Kidney epithelial cell (primary cell): Measurements from ENCODE around the gene CMTR2. TPM values are rescaled to one million over a fixed set of nuclear protein-coding genes. Genes with fewer than 3 reads are reported as not detected.

Source experiments
- DNase-seq: peaks from one replicate; pipeline ENCODE4 v3.0.0-alpha.2; 2010; ENCODE audit warnings: low read depth
- H3K27me3 ChIP-seq: 2 replicates; pipeline ENCODE4 v1.6.0; 2011; ENCODE audit warnings: low read length; ENCODE audit not compliant: control insufficient read depth, insufficient read depth
- H3K36me3 ChIP-seq: 2 replicates; pipeline ENCODE4 v1.5.1; 2011; ENCODE audit warnings: low read length; ENCODE audit not compliant: control insufficient read depth, insufficient read depth
- H3K4me3 ChIP-seq: 2 replicates; pipeline ENCODE4 v1.5.1; 2011; ENCODE audit warnings: low read depth, mild to moderate bottlenecking, control low read depth, low read length
- total RNA-seq: library from RNA; depleted of rRNA; stranded (reverse); fragments of >200 nt; gene quantifications from 2 replicates; pipeline ENCODE4 v1.2.3, GENCODE V29; 2015
- TF ChIP-seq, protein P1 (sequence below): IDR thresholded peaks from 2 replicates; pipeline ENCODE4 v1.5.1; 2011; ENCODE audit warnings: mild to moderate bottlenecking, moderate library complexity, low read length, control low read depth, inconsistent platforms; ENCODE audit not compliant: insufficient read depth, poor library complexity, severe bottlenecking

Gene CMTR2
- total RNA-seq, 1 donor from 2014 or later: 36.9 TPM

DNA sequence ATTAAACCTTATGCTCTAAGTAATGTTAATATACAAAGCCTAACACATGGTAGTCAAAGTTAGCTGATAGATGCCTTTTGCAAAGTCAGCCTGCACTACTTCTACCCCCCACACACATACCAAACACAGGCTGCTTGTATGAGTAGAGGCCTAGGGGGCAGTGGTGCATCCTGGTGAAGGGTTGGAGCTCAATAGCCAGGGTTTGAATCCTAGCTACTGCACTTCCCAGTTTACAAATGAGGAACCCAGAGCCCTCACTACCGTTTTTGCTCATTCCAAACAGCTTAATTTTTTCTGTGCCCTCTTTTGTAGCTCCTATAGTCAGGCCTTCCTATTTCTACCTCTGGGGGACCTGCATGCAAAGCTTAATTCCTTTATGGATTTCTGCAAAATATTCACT is 39.8 kb downstream of the CMTR2 start:
- TF ChIP-seq, protein P1, sequence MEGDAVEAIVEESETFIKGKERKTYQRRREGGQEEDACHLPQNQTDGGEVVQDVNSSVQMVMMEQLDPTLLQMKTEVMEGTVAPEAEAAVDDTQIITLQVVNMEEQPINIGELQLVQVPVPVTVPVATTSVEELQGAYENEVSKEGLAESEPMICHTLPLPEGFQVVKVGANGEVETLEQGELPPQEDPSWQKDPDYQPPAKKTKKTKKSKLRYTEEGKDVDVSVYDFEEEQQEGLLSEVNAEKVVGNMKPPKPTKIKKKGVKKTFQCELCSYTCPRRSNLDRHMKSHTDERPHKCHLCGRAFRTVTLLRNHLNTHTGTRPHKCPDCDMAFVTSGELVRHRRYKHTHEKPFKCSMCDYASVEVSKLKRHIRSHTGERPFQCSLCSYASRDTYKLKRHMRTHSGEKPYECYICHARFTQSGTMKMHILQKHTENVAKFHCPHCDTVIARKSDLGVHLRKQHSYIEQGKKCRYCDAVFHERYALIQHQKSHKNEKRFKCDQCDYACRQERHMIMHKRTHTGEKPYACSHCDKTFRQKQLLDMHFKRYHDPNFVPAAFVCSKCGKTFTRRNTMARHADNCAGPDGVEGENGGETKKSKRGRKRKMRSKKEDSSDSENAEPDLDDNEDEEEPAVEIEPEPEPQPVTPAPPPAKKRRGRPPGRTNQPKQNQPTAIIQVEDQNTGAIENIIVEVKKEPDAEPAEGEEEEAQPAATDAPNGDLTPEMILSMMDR: no peak
- no peak overlapping the region for H3K4me3 ChIP-seq
- DNase-seq: no peak
- no peaks in the 10 kb centered on the region for H3K27me3 ChIP-seq
- H3K36me3 ChIP-seq: no peaks in the 10 kb centered on the region

DNA sequence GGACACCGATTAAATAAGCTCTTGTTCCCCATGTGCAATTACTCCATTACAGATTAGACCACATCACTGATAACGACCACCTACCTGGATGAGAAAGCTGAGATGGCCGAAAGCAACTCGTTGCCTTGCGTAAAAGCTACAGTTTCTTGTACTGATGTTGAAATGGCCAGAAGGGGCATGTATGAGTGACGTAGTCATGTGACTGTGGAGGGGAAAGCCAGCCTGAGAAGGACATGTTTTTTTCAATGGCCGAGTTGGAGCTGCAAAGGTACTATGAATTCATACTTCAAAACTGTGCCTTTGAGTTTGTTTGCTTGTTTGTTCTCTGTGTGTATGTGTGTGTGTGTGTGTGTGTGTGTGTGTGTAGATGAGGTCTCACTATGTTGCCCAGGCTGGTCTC is 41.7 kb downstream of the CMTR2 start:
- Histone ChIP-seq H3K36me3 (no peaks in the 10 kb centered on the region), H3K27me3 (no peaks in the 10 kb centered on the region), H3K4me3 (no peak overlapping the region)
- no peak for DNase-seq
- TF ChIP-seq, protein P1: no peak

DNA sequence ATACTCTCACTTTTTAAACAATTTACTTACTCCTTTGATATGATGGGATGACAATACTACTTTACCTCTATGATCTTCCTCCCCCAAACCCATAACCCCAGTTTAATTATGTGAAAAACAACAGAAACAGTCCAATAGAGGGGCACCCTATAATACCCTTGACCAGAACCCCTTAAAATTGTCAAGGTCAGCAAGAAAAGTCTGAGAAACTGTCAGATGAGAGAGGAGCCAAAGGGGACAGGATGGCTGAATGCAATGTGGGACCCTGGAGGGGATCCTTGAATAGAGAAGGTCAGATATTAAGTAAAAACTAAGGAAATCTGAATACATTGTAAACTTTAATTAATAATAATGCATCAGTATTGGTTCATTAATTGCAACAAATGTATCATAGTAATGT is 42.9 kb downstream of the CMTR2 start:
- TF ChIP-seq, protein P1: no peak
- no peaks in the 10 kb centered on the region for H3K27me3 ChIP-seq
- no peaks in the 10 kb centered on the region for H3K36me3 ChIP-seq
- DNase-seq: no peak
- no peak overlapping the region for H3K4me3 ChIP-seq

DNA sequence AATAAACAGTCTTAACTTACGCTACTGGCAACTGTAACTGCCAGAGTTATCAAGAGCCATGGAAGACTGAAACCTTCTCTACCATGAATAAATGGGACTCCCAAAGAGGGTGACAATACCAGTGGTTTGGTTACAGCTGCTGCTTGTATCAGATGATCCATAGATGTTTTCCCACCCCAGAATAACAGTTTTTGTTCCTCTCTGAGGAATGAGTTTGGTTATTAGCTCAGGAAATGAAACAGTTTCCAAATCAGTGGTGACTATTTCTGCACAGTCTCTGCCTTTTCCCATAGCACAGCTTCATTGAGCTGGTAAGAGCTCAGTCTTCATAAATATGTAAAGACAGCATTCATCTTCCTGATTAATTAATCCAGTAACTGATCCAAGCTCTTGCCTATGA is 44.7 kb downstream of the CMTR2 start:
- H3K36me3 ChIP-seq: no peaks in the 10 kb centered on the region
- no peaks in the 10 kb centered on the region for H3K27me3 ChIP-seq
- TF ChIP-seq, protein P1: no peak
- DNase-seq: no peak
- H3K4me3 ChIP-seq: no peak overlapping the region

DNA sequence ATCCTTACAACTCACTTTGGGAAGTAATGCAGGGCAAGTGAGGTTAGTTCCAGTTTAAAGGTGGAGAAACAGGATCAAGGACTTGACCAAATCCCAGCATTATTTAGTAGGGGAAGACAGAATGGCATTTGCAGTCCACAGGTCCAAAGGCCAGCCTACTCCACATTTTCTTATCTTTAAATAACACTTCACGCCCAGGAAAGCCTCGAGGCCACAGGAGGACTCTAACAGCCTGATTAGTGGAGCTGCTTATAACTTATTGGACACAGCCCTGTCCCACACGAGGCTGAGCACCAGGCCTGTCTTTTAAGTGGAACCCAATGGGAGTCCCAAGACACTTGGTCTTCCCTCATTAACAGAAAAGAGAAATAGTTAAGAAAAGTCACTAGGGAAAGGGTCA is 46.6 kb downstream of the CMTR2 start:
- TF ChIP-seq, protein P1: no peak
- no peak for DNase-seq
- H3K4me3 ChIP-seq: no peak overlapping the region
- H3K27me3 ChIP-seq: no peaks in the 10 kb centered on the region
- no peaks in the 10 kb centered on the region for H3K36me3 ChIP-seq

DNA sequence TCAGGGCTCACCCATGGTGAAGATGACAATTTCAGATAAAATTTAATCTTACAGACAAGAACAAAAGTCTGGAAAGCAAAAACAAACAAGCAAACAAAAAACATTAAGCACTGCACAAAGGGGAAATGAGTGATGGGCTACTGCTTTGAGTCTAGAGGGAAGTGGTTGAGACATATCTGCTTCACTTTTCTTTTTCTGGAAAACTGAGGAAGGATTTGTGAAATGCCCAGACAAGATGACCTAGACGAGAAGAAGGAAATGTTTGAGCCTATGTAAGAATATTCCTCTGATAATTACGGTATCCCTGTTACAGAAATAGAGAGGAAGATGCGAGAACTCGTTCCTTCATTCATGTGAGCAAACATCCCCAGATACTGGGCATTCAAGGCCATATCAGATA is 47.2 kb downstream of the CMTR2 start:
- TF ChIP-seq, protein P1: no peak
- Histone ChIP-seq H3K27me3 (no peaks in the 10 kb centered on the region), H3K4me3 (no peak overlapping the region), H3K36me3 (no peaks in the 10 kb centered on the region)
- DNase-seq: no peak
